Ishikawa (cell line): Measurements from ENCODE around the gene PARD6G.

ENCODE experiments used
- CEBPB ChIP-seq: IDR thresholded peaks from 2 replicates; pipeline ENCODE4 v1.6.1; 2012
- CREB1 ChIP-seq: IDR thresholded peaks from 2 replicates; pipeline ENCODE4 v1.6.1; 2012; ENCODE audit warnings: low read depth
- EGR1 ChIP-seq: IDR thresholded peaks from 2 replicates; pipeline ENCODE4 v1.6.1; 2012
- EP300 ChIP-seq: IDR thresholded peaks from 2 replicates; pipeline ENCODE4 v1.6.1; 2012; ENCODE audit warnings: borderline replicate concordance
- FOXM1 ChIP-seq: IDR thresholded peaks from 2 replicates; pipeline ENCODE4 v1.6.1; 2012; ENCODE audit warnings: low read depth, borderline replicate concordance
- NFIC ChIP-seq: IDR thresholded peaks from 2 replicates; pipeline ENCODE4 v1.6.1; 2012
- RAD21 ChIP-seq: IDR thresholded peaks from 2 replicates; pipeline ENCODE4 v1.6.1; 2012; ENCODE audit warnings: low read depth
- TAF1 ChIP-seq: IDR thresholded peaks from 2 replicates; pipeline ENCODE4 v1.6.1; 2012; ENCODE audit warnings: low read depth, mild to moderate bottlenecking
- TCF12 ChIP-seq: IDR thresholded peaks from 2 replicates; pipeline ENCODE4 v1.6.1; 2012; ENCODE audit warnings: low read depth
- TEAD4 ChIP-seq: IDR thresholded peaks from 2 replicates; pipeline ENCODE4 v1.6.1; 2012
- YY1 ChIP-seq: IDR thresholded peaks from 2 replicates; pipeline ENCODE4 v1.6.1; 2012; ENCODE audit warnings: low read depth
- ZBTB7A ChIP-seq: IDR thresholded peaks from 2 replicates; pipeline ENCODE4 v1.6.1; 2012; ENCODE audit warnings: low read depth
- TF ChIP-seq, protein P1 (sequence below): IDR thresholded peaks from 2 replicates; pipeline ENCODE4 v1.6.1; 2012
- TF ChIP-seq, protein P2 (sequence below): IDR thresholded peaks from 2 replicates; pipeline ENCODE4 v1.6.1; 2012
- TF ChIP-seq, protein P3 (sequence below): IDR thresholded peaks from 2 replicates; pipeline ENCODE4 v1.6.1; 2012; ENCODE audit warnings: low read depth, mild to moderate bottlenecking

Gene PARD6G

DNA sequence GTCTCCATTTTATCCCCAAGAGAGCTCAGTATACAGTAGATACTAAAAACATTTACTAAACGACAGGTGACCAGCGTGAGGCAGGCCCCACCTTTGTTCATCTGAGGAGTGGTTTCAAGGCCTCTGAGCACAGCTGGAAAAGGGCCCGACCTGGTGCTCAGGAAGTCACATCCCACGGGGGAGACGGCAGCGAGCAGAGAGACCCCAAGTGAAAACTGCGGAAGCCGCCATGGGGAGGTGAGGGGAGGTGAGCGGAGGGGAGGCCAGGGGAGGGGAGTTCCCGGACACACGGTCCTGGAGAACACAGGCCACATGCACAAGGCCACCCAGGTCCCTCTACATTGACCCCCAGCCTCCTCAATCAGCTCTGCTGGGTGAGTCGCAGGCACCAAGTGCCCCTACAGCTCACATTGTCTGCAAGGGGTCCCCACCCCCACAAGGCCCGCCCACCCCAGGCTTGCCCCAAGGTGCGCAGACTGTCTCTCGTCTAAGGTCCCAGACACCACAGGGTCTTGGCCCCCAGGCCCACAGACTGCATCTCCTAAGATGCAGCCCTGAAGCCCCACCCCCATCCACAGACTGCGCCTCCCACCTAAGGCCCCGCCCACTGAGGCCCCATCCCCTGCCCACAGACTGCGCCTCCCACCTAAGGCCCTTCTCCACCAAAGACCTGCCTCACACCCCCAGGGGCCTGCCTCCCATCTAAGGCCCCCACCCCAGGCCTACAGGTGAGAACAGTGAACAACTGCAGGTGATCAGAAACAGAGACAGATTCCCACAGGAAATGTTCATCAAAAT lies 19.1 kb downstream of the PARD6G start:
- TF ChIP-seq TCF12 (no peak), FOXM1 (no peak), ZBTB7A (no peak), YY1 (no peak), TAF1 (no peak), EGR1 (no peak), NFIC (no peak), CEBPB (no peak), EP300 (no peak)
- TF ChIP-seq, protein P1, sequence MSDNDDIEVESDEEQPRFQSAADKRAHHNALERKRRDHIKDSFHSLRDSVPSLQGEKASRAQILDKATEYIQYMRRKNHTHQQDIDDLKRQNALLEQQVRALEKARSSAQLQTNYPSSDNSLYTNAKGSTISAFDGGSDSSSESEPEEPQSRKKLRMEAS, result no peak

DNA sequence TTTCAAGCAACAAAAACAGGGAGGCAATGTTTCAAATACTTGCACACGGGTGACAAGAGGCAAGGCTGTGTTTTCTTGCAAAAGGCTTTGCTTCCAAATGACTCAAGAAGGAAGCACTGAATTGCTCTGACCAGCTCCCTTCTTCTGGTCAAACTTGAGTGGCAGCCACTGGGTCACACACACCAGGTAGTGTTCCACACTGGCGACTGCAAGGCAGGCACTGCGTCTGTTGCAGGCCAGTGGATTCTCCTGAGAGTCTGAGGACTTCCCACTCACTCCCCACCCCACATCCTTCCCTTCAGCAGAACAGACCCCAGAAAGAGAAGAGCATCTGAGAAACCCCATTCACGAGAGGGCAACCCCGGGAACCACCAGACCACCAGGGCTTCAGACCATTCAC lies 19.8 kb downstream of the PARD6G start:
- TF ChIP-seq NFIC, result no peak
- TF ChIP-seq RAD21, result no peak
- TF ChIP-seq YY1, result no peak
- no peak for TF ChIP-seq TCF12
- no peak for TF ChIP-seq FOXM1
- TF ChIP-seq TEAD4, result no peak
- TF ChIP-seq CEBPB, result no peak
- no peak for TF ChIP-seq EGR1
- TF ChIP-seq, protein P2, sequence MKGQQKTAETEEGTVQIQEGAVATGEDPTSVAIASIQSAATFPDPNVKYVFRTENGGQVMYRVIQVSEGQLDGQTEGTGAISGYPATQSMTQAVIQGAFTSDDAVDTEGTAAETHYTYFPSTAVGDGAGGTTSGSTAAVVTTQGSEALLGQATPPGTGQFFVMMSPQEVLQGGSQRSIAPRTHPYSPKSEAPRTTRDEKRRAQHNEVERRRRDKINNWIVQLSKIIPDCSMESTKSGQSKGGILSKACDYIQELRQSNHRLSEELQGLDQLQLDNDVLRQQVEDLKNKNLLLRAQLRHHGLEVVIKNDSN, result no peak

DNA sequence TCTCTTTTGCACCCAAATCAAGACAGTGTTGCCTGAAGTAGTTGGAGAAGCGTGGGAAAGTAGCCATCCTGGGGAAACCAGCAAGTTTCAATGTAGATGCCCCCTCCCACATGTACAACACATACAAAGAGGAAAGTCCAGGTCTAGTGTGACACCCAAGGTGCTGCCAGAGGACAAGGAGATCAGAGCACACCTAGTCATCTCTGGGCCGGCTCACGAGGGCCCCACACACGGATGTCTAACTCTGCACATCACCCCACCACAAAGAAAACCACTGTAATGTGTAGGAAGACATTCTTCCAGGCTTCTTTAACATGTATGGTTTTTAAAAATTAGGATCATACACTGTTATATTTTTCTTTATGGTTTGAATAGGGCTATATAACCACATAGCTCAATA lies 21.6 kb downstream of the PARD6G start:
- TF ChIP-seq CEBPB (no peak), EP300 (no peak), TEAD4 (no peak), EGR1 (no peak), TAF1 (no peak), YY1 (no peak), ZBTB7A (no peak), NFIC (no peak), CREB1 (no peak), TCF12 (no peak), RAD21 (no peak), FOXM1 (no peak)
- TF ChIP-seq, protein P3, sequence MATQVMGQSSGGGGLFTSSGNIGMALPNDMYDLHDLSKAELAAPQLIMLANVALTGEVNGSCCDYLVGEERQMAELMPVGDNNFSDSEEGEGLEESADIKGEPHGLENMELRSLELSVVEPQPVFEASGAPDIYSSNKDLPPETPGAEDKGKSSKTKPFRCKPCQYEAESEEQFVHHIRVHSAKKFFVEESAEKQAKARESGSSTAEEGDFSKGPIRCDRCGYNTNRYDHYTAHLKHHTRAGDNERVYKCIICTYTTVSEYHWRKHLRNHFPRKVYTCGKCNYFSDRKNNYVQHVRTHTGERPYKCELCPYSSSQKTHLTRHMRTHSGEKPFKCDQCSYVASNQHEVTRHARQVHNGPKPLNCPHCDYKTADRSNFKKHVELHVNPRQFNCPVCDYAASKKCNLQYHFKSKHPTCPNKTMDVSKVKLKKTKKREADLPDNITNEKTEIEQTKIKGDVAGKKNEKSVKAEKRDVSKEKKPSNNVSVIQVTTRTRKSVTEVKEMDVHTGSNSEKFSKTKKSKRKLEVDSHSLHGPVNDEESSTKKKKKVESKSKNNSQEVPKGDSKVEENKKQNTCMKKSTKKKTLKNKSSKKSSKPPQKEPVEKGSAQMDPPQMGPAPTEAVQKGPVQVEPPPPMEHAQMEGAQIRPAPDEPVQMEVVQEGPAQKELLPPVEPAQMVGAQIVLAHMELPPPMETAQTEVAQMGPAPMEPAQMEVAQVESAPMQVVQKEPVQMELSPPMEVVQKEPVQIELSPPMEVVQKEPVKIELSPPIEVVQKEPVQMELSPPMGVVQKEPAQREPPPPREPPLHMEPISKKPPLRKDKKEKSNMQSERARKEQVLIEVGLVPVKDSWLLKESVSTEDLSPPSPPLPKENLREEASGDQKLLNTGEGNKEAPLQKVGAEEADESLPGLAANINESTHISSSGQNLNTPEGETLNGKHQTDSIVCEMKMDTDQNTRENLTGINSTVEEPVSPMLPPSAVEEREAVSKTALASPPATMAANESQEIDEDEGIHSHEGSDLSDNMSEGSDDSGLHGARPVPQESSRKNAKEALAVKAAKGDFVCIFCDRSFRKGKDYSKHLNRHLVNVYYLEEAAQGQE, result no peak
- TF ChIP-seq, protein P2, result no peak
- TF ChIP-seq, protein P1, result no peak

DNA sequence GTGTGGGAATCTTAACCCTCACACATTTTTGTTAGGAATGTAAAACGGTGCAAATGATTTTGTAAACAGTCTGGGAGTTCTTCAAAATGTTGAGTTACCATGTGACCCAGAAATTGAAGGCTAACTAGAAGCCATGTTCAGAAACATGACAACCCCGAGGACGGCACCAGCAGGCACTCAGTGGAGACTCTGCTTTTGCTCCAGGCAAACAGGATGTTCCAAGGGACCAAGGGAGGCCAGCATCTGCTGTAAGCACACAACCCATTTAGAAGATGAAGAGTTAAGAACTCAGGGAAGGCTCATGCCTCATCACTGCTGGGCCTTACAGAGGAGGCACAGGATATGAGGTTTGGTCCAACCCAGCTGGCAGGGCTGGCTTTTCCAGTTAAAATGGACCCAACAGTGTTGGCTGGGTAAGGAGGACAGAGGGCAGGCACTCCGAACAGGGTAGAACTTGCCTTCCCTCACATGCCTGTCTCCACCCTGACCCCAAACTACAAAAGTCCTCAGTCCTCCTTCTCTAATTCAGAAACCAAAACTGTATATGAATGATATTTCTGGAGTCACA lies 23.6 kb downstream of the PARD6G start:
- TF ChIP-seq ZBTB7A (no peak), EGR1 (no peak), NFIC (no peak), YY1 (no peak), TEAD4 (no peak)
- TF ChIP-seq, protein P1, result no peak
- TF ChIP-seq, protein P2, result no peak

DNA sequence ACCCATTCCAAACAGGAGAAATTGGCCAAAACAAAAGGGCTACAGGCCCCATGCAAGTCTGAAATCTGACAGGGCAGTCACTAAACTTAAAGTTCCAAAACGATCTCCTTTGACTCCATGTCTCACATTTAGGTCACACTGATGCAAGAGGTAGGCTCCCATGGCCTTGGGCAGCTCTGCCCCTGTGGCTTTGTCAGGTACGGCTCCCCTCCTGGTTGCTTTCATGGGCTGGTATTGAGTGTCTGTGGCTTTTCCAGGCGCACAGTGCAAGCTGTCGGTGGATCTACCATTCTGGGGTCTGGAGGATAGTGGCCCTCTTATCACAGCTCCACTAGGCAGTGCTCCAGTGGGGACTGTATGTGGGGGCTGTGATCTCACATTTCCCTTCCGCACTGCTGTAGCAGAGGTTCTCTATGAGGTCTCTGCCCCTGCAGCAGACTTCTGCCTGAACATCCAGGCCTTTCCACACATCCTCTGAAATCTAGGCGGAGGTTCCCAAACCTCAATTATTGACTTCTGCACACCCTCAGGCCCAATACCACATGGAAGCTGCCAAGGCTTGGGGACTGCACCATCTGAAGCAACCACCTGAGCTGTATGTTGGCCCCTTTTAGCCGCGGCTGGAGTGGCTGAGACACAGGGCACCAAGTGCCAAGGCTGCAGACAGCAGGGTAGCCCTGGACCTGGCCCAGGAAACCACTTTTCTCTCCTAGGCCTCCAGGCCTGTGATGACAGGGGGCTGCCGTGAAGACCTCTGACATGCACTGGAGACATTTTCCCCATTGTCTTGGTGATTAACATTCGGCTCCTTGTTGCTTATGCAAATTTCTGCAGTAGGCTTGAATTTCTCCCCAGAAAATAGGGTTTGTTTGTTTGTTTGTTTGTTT lies 28.7 kb downstream of the PARD6G start:
- no peak for TF ChIP-seq ZBTB7A

DNA sequence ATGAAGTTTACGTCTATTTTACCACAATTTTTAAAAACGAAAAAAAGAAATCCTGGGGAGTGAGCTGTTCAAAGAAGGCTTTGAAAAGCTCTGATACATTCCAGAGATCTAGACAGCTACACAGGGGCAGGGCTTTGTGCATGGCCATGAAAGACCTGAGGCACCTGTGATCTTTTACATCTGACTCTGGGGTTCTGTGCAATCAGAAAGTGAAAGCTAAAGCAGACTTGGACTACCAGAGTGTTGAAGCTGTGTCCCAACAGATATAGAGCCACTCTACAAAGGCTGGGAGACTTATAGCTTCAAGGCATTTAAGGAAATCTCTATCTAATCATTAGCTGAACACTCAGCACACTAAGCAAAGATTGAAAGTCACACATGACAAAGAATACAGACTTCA lies 34.1 kb downstream of the PARD6G start:
- TF ChIP-seq YY1, result no peak

DNA sequence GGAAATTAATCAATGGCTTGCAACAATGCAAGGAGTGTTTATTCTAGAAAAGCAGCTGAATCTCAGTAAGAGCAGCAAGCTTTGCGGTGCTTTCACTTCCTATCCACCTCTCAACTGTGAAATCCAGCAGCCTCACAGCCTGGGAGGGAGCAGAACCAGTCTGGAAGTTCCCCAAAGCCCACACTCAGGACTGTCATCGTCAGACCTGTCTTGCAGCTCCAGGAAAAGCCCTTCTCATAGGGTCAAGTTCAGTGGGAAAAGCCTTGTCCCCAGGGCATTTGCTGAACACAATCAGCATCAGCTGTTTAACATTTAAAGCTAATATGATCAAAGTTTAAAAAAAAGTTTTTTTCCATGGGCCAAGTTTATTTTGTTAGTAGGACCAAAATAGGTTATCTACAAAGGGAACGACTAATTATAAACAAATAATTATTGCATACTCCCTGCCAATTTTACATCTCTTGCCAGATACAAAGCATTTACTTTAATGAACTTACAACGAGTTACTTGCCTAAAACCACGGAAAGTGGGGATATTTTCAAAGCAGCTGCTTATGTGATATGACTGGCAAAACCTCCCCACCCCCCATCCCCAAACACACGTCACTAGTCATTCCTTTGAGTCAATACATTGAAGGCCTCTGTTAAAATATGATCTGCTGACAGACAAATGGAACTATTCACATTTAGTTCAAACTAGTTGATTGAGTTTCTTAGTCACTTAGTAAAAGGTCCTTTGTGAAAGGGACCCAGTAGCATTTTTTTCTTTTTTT lies 36.8 kb downstream of the PARD6G start:
- no peak for TF ChIP-seq CEBPB
